ENCODE data around the gene SAMM50. TPM values are rescaled to one million over a fixed set of nuclear protein-coding genes. Genes with fewer than 3 reads are reported as not detected.
A peak's percentile ranks its signal among the peaks of the same experiment; 100 is the strongest.

The SAMM50 gene
- total and polyA plus RNA-seq, 10 of the 15 experiments (the other 5 are each of a cell fraction or from before 2014, with no cell fraction given) = 38.2 to 126 (median 62.4) TPM

DNA sequence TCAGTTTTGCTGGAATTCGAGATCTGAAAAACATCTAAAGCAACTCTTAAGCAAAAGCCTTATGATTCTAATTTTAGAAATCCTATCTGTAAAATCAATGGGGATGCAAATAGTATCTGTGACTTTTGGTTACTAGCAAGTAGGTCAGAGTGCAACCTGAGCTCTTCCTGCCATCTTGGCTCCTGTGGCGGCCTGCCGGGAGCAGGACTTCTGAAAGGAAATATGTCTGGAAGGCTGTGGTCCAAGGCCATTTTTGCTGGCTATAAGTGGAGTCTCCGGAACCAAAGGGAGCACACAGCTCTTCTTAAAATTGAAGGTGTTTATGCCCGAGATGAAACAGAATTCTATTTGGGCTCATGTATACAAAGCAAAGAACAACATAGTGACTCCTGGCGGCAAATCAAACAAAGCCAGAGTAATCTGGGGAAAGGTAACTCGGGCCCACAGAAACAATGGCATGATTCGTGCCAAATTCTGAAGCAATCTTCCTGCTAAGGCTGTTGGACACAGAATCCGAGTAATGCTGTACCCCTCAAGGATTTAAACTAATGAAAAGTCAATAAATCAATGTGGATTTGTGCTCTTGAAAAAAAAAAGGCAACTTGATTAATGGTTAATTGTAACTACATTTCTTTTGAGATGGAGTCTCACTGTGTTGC, 1.7 kb downstream of the SAMM50 start:
- Histone ChIP-seq H3K79me2 (ENCODE audit: control insufficient read depth, insufficient read depth, low read length) (peaks cover 34% of the 10 kb centered on the region), H3K27ac (ENCODE audit: control insufficient read depth, insufficient read depth) (no peak overlapping the region), H3K36me3 (ENCODE audit: control insufficient read depth in 2 of 2, insufficient read depth in 2 of 2, low read length in 1 of 2) (no peaks in the 10 kb centered on the region), H3K9ac (ENCODE audit: control insufficient read depth, insufficient read depth, low read length) (no peak overlapping the region), H2AFZ (ENCODE audit: control insufficient read depth, low read depth, low read length) (no peak overlapping the region), H3K9me3 (replicated peaks; ENCODE audit: control insufficient read depth, insufficient read depth, low read length) (no peaks in the 10 kb centered on the region), H3K4me2 (ENCODE audit: control insufficient read depth, insufficient read depth) (peak overlapping the region; percentile 86), H3K4me3 (peak overlapping the region; percentile 90), H4K20me1 (ENCODE audit: control insufficient read depth, insufficient read depth) (no peaks in the 10 kb centered on the region), H3K4me1 (ENCODE audit: control insufficient read depth, insufficient read depth, low read length) (peaks cover 3% of the 10 kb centered on the region), H3K27me3 (replicated peaks in 1 of 2; ENCODE audit: control insufficient read depth in 2 of 2, insufficient read depth in 2 of 2, low read length in 1 of 2) (no peaks in the 10 kb centered on the region)
- FAIRE-seq (no peak), ATAC-seq (no peak), DNase-seq (ENCODE audit: low read depth, low spot score) (no peak)
- CTCF ChIA-PET = interaction anchor here (3.4 kb wide), 1 partner anchor 11 kb away, joined by 11 read pairs; no protein-coding TSS in a partner anchor
- BruUV-seq (replicated peaks) = no TSS peak
- WGBS (ENCODE audit: insufficient coverage, insufficient replicate concordance, low lambda C conversion rate, missing lambda C conversion rate) = 95% methylated on average over 9 of the region's 9 CpGs
- in situ Hi-C loops (cut with MboI) = no loop called here
- TF ChIP-seq SIN3A (IDR thresholded peaks at IDR 0.05; ENCODE audit: low read depth, low read length) (no peak), HDAC2 (IDR thresholded peaks at IDR 0.05) (no peak), FOXM1 (IDR thresholded peaks at IDR 0.05; ENCODE audit: low read depth, low read length) (no peak), PAX5 (IDR thresholded peaks at IDR 0.05; ENCODE audit: borderline replicate concordance, low read depth, low read length) (no peak), SMARCA5 (IDR thresholded peaks at IDR 0.05) (no peak), RFX5 (IDR thresholded peaks at IDR 0.05; ENCODE audit: low read depth, low read length) (no peak), CREM (IDR thresholded peaks at IDR 0.05; ENCODE audit: low read depth) (no peak)
- SMC1A ChIA-PET (ENCODE audit: uncharacterized antibody, unreplicated experiment) = no interaction called here
- intact Hi-C loops (cut with micrococcal nuclease; ENCODE audit: unreplicated experiment) = no loop called here
- POLR2A ChIA-PET = no interaction called here
- RAD21 ChIA-PET (ENCODE audit: unreplicated experiment) = no interaction called here

DNA sequence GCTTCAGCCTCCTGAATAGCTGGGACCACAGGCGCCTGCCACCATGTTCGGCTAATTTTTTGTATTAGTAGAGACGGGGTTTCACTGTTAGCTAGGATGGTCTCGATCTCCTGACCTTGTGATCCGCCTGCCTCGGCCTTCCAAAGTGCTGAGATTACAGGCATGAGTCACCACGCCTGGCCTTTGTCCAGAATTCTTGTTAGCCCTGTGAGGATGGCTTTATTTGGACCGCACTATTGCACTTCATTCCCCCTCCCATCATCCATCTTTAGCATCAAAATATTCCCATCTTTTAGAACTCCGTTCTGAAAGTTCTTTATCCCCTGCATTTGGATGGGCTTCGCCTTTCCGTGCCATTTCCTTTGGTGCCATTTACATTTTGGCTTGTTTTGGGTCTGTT, 2.6 kb downstream of the SAMM50 start:
- POLR2A ChIA-PET = no interaction called here
- DNase-seq (ENCODE audit: low read depth, low spot score) (no peak), FAIRE-seq (no peak), ATAC-seq (no peak)
- RAD21 ChIA-PET (ENCODE audit: unreplicated experiment) = no interaction called here
- TF ChIP-seq IKZF2 (IDR thresholded peaks at IDR 0.05) (no peak), MYC (IDR thresholded peaks at IDR 0.05; ENCODE audit: insufficient read depth, insufficient read length, insufficient replicate concordance, low read length, severe bottlenecking) (no peak)
- Histone ChIP-seq H3K27me3 (replicated peaks in 1 of 2; ENCODE audit: control insufficient read depth in 2 of 2, insufficient read depth in 2 of 2, low read length in 1 of 2) (no peaks in the 10 kb centered on the region), H3K79me2 (ENCODE audit: control insufficient read depth, insufficient read depth, low read length) (peaks cover 34% of the 10 kb centered on the region), H2AFZ (ENCODE audit: control insufficient read depth, low read depth, low read length) (no peak overlapping the region), H3K9ac (ENCODE audit: control insufficient read depth, insufficient read depth, low read length) (no peak overlapping the region), H3K4me1 (ENCODE audit: control insufficient read depth, insufficient read depth, low read length) (peaks cover 3% of the 10 kb centered on the region), H3K4me2 (ENCODE audit: control insufficient read depth, insufficient read depth) (no peak overlapping the region), H3K9me3 (replicated peaks; ENCODE audit: control insufficient read depth, insufficient read depth, low read length) (no peaks in the 10 kb centered on the region), H3K27ac (ENCODE audit: control insufficient read depth, insufficient read depth) (no peak overlapping the region), H3K4me3 (no peak overlapping the region), H4K20me1 (ENCODE audit: control insufficient read depth, insufficient read depth) (no peaks in the 10 kb centered on the region), H3K36me3 (ENCODE audit: control insufficient read depth in 2 of 2, insufficient read depth in 2 of 2, low read length in 1 of 2) (peaks cover 0 to under 1% of the 10 kb centered on the region in 2 experiments; a peak in 1 of 4 replicates)
- intact Hi-C loops (cut with micrococcal nuclease; ENCODE audit: unreplicated experiment) = no loop called here
- CTCF ChIA-PET = interaction anchor here (3.4 kb wide), 1 partner anchor 11 kb away, joined by 11 read pairs; no protein-coding TSS in a partner anchor
- no TSS peak for BruUV-seq (replicated peaks)
- WGBS (ENCODE audit: insufficient coverage, insufficient replicate concordance, low lambda C conversion rate, missing lambda C conversion rate) = over 99% methylated on average over 11 of the region's 11 CpGs
- SMC1A ChIA-PET (ENCODE audit: uncharacterized antibody, unreplicated experiment) = no interaction called here
- in situ Hi-C loops (cut with MboI) = no loop called here

Data from GM12878 (cell line).